Stimulated activated CD4-positive, alpha-beta T cell treated with anti-CD3 and anti-CD28 coated beads, Interleukin-12 subunit alpha, Interleukin-12 subunit beta, amount 100 ng/mL, for 4 hours (primary cell): ENCODE data around the gene PYDC2.
"Not testable (repeated sequence)": the region's sequence is repeated elsewhere in the genome, so short reads cannot be mapped to it uniquely, and the experiment has no call there.

ENCODE experiments used
- DNase-seq: peaks from one replicate; pipeline ENCODE4 v3.0.0-alpha.2; 2020

Gene PYDC2

DNA sequence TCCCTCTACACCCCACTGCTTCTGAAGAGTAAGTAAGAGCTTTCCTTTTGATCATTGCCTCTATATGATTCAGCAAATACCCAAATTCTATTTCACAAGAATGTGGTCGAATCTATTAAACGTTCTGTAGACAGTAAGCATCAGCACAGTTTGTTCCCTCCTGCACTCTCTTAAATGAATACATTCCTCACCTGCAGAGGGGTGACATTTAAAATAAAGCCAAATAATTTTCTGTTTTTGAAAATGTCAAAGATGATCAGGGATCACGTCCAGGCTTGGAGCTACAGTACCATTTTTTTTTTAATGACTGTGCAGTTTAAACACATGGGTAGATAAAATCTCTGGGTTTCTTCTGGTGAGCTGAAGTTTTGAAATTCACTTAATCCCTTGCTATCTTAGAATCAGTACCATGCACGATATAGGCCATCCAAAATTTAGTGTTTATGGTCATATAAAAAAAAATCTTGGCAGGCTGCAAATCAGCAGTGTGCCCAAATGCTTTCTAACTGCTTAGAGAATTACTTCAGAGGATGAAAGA, 12.8 kb downstream of the PYDC2 start:
- no peak for DNase-seq

DNA sequence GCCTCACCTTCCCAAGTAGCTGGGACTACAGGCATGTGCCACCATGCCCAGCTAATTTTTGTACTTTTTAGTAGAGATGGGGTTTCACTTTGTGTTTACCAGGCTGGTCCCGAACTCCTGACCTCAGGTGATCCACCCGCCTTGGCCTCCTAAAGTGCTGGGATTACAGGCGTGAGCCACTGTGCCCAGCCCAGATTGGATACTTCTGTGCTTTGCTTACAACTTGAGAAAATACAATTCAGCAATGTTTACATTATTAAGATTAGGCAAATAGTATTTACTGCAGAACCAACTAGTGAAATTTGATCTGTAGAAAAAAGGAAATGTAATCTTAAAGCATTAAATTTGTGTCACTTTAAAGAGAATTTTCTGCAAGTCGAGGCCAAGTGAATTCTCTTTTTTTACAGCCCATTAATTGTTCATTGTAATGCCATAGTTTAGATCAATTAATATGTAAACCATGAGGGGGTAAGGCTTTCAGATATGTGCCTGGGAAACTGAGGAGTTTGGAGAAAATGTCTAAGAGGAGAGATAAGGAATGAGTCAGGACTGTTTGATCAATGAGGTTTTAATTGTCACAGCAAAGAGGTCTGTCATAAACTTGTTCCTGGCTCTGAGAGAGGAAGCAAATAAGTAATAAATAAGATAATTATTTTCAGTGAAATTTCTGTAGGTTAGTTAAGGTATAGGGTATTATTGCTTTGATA, 15.3 kb downstream of the PYDC2 start:
- DNase-seq, result no peak

DNA sequence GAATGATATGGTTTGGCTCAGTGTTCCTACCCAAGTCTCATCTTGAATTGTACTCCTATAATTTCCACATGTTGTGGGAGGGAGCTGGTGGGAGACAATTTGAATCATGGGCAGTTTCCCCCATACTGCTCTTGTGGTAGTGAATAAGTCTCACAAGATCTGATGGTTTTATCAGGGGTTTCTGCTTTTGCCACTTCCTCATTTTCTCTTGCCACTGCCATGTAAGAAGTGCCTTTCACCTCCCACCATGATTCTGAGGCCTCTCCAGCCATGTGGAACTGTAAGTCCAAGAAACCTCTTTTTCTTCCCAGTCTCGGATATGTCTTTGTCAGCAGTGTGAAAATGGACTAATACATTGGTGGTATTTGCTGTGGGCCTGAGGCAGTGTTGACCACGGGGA, 23.0 kb downstream of the PYDC2 start:
- DNase-seq, result not testable (repeated sequence)

DNA sequence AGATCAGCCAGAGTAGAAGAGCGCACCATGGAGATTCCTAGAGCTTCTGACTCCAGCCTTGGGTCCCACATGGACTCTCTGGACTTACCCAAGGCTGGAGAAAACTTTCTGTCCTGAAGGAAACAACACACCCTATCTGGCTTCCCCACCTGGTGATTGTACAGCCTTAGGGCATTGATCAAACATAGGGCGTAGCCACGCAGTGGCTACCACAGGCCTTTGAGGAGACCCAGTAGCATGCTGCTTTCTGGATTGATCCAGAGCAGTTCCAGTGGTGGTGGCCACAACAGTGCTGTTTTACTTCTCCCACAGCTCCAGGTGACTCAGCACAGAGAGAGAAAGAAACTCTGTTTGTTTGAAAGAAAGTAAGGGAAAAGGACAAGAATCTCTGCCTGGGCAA, 23.5 kb downstream of the PYDC2 start:
- DNase-seq, result no peak

DNA sequence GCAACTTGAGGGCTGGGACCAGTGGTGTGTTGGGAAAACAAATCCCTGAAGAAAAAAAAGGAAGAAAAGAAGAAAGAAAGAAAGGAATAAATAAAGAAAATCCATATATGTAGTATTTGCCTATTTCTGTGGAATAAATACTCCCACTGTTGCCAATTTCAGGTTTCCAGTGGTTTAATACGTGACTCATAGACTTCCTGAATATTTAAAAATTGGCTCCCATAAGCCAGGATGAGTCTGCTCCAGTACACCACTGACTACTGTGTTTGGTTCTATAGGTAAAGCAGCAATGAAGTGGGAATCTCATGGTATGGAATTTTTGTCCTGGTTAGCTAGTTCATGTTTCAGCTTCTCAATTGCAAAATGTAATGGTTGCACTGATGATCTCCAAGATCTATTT, 31.6 kb downstream of the PYDC2 start:
- no peak for DNase-seq

DNA sequence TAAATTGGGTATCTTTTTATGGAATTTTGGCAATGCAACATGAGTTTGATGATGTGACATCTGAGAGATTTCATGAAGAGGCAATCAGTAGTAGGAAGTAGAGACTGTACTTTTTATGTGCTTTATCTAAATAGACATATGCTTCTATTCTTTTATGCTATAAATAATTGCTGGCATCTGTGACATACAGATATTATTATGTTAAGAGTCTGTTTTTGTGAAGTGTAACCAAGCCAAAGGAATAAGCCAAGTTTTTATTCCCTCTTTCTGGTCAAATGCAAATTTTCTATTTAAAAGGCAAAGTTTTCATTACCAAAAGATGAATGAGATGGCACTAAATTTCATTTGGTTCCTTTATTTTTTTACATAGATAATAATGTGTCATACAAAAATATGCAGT, 32.4 kb downstream of the PYDC2 start:
- DNase-seq, result no peak

DNA sequence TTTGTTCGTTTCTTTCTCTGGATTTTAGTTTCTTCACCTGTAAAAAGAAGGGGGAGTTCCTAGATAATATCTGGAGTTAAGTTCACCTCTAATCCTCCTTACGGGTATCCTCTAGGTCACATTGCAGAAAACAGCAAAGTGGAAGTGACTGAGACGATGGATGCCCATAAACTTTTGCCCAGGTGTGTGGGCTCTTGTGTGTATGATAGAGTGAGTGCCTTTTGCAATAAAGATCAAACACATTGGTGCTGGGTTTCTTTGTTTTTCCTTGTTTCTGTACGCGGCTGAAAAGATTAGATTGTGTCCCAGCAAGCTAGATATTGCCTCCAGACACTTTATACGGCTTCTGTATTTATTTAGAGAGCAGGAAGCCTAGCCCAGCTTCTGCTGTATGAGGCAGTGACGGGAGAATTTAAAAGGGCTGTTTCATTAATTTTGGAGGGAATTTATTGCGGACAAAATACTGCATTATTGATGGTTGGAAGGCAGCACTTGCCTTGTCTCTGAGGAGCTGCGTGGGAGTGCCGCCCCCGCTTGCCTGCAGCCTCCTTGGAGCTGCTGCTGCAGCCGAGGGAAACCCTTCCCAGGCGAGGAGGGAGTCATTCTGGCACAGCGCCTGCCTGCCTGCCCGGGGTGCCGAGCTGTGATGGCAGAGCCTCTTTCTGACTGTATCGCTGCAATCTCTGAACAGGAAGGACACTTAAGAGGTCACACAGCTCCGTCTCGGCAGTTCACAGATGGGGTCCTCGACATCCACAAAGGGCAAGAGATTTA, 38.5 kb downstream of the PYDC2 start:
- DNase-seq, result no peak

DNA sequence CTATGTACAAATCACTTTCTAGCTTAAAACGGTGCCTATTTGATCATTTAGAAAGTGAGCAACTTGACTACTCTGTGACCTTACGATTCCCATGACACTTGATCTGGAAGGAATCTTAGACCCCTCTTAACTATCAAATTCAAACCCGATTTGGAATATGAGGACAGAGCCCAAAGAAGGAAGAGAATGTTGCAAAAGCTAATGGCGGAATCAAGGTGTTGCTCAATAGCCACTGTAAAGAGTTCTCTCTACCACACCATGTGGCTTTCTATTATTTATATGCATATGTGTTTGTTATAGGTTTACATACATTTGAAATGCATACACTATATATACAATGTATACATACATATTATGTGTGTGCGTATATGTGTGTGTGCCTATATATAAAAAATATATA, 39.9 kb downstream of the PYDC2 start:
- DNase-seq, result no peak

DNA sequence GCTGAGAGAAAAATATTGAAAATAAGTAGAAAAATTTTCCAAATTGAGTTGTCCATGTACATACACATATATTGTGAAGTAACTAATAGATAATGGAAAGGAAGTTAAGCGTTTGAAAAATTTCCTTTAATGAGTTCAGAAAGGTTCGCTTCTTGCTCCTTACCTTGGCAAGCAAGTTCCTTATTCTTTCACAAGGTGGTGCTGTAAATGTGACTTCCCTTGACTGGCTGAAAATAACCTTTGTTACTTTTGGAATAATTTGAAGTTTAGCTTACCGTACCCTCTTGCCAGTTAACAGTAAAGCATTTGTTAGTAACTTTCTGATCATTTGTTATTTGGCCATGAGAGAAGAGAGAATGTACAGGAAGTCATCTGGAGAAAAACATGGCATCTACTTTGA, 41.6 kb downstream of the PYDC2 start:
- no peak for DNase-seq

DNA sequence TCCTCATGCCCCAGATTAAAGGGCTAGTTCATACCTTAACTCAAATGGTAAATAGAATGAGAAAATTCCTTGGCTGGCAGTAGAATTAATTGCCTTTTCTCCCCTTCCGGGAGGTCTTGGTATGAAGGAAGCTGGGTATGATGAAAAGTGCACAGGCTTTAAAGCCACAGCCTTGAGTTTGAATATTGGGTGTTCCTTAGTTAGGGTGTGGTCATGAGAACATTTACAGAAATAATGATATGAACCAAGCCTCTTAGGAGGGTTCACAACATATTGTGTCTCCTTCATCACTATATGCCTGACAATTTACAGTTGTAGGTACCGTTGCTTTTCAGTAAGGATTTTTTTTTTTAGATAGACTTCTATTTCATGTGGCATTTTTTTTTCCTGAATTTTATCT, 48.1 kb downstream of the PYDC2 start:
- DNase-seq, result no peak
